Keratinocyte (primary cell): ENCODE measurements around the gene WDR41. TPM values are rescaled to one million over a fixed set of nuclear protein-coding genes. Genes with fewer than 3 reads are reported as not detected.
"Not testable (repeated sequence)": the region's sequence is repeated elsewhere in the genome, so short reads cannot be mapped to it uniquely, and the experiment has no call there.

ENCODE experiments used
- DNase-seq: peaks from one replicate; pipeline ENCODE4 v3.0.0-alpha.2; 2011; ENCODE audit warnings: low read depth, missing footprints, low spot score
- FAIRE-seq: peaks from 2 replicates; lab custom pipeline; 2011; peaks lifted over from hg19 to GRCh38; lab: Jason Lieb, UNC
- H2AFZ ChIP-seq: 2 replicates; pipeline ENCODE4 v1.6.0; 2012; ENCODE audit warnings: low read length, control low read depth, inconsistent platforms; ENCODE audit not compliant: control insufficient read depth
- H3K27ac ChIP-seq: 2 replicates; pipeline ENCODE4 v1.5.1; 2011; ENCODE audit warnings: low read length; ENCODE audit not compliant: control insufficient read depth, insufficient read depth
- H3K27me3 ChIP-seq: 3 replicates; pipeline ENCODE4 v1.6.0; 2011; ENCODE audit warnings: low read length; ENCODE audit not compliant: control insufficient read depth, insufficient read depth; ENCODE audit errors: extremely low read depth
- H3K36me3 ChIP-seq, 2 experiments: 2 replicates in 1 of 2; 3 replicates in 1 of 2; pipeline ENCODE4 v1.5.1; 2011; ENCODE audit warnings: low read length in 2 of 2, mild to moderate bottlenecking in 1 of 2; ENCODE audit not compliant: control insufficient read depth in 2 of 2, insufficient read depth in 2 of 2; ENCODE audit errors: extremely low read depth in 1 of 2
- H3K4me1 ChIP-seq: 3 replicates; pipeline ENCODE4 v1.5.1; 2011; ENCODE audit warnings: low read length; ENCODE audit not compliant: control insufficient read depth, insufficient read depth; ENCODE audit errors: extremely low read depth
- H3K4me2 ChIP-seq: 3 replicates; pipeline ENCODE4 v1.6.0; 2011; ENCODE audit warnings: low read depth, low read length; ENCODE audit not compliant: control insufficient read depth, insufficient read depth; ENCODE audit errors: extremely low read depth
- H3K4me3 ChIP-seq, 3 experiments: fragments of 200-600 bp in 1 of 3; sonication (generic) in 1 of 3; 2 replicates in 2 of 3; 3 replicates in 1 of 3; pipeline ENCODE4 v1.5.1; 2011 to 2016; ENCODE audit warnings: low read length in 3 of 3, mild to moderate bottlenecking in 3 of 3, control low read depth in 2 of 3, inconsistent platforms in 1 of 3, low read depth in 1 of 3, mixed read lengths in 1 of 3, mixed run types in 1 of 3, moderate library complexity in 1 of 3; ENCODE audit not compliant: control insufficient read depth in 2 of 3, insufficient read depth in 2 of 3; ENCODE audit errors: extremely low read depth in 1 of 3
- H3K79me2 ChIP-seq: 2 replicates; pipeline ENCODE4 v1.6.0; 2012; ENCODE audit warnings: low read length; ENCODE audit not compliant: control insufficient read depth, insufficient read depth
- H3K9ac ChIP-seq: 3 replicates; pipeline ENCODE4 v1.6.0; 2011; ENCODE audit warnings: low read length; ENCODE audit not compliant: control insufficient read depth, insufficient read depth; ENCODE audit errors: extremely low read depth
- H3K9me1 ChIP-seq: 3 replicates; pipeline ENCODE4 v1.6.0; 2011; ENCODE audit warnings: low read length; ENCODE audit not compliant: control insufficient read depth, insufficient read depth; ENCODE audit errors: extremely low read depth
- H3K9me3 ChIP-seq: 2 replicates; pipeline ENCODE4 v1.5.1; 2012; ENCODE audit warnings: low read depth, low read length; ENCODE audit not compliant: control insufficient read depth
- H4K20me1 ChIP-seq: 3 replicates; pipeline ENCODE4 v1.6.0; 2011; ENCODE audit warnings: low read length; ENCODE audit not compliant: control insufficient read depth, insufficient read depth; ENCODE audit errors: extremely low read depth
- EZH2 ChIP-seq: IDR thresholded peaks from one replicate; pipeline ENCODE4 v1.6.1; 2012; ENCODE audit warnings: inconsistent platforms, mild to moderate bottlenecking, low read length, moderate library complexity
- dilution Hi-C: fragments of 300-500 bp; cut with MboI; formaldehyde crosslinking; loops from one replicate; pipeline ENCODE4 v1.7.0; 2020; ENCODE audit warnings: low sequenced_read_pairs; ENCODE audit not compliant: extremely low pct_ligation_motif_present
- polyA plus RNA-seq, 5 experiments: library from polyadenylated mRNA; depleted of rRNA in 3 of 5; stranded (reverse) in 3 of 5; stranded (forward) in 1 of 5; unstranded in 1 of 5; fragments of >200 nt; gene quantifications; 1 replicate in 1 of 5; 2 replicates in 3 of 5; 3 replicates in 1 of 5; pipeline versions ENCODE4 v1.2.1 to v1.2.3, GENCODE V29; 2011 to 2012; ENCODE audit warnings: missing spikeins in 2 of 5, low read depth in 1 of 5, low replicate concordance in 1 of 5
- TF ChIP-seq, protein P1 (sequence below), 3 experiments: IDR thresholded peaks in 1 of 3; conservative IDR thresholded peaks in 1 of 3; optimal IDR thresholded peaks in 1 of 3; 2 replicates in 2 of 3; 3 replicates in 1 of 3; pipeline versions ENCODE3 to v1.5.1; 2011; ENCODE audit warnings: low read length in 3 of 3, mild to moderate bottlenecking in 3 of 3, moderate library complexity in 2 of 3, control low read depth in 1 of 3, inconsistent platforms in 1 of 3; ENCODE audit not compliant: insufficient read depth in 2 of 3; ENCODE audit errors: extremely low read depth in 1 of 3

WDR41 gene
- polyA plus RNA-seq, 1 donor (not counting 4 experiments of a cell fraction or from before 2014, with no cell fraction given), result 60.7 TPM

DNA sequence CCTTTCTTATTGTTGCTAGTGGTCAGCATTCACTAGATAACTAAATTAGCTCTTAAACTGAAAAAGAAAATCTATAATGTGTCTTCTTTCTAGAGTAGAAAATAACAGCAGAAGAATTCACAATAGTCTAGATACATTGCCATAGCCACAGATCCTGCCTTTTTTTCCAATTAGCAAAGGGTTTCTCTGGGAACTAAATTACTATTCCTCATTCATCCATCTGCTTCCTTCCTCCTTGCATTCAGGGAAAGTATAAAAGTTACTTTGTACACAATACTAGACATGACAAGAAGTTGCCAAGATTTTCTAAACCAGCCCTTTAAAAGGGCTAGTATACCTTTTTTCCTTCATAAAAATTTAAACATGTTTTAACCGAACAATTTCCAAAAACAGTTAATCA, 21.2 kb upstream of the WDR41 start:
- Histone ChIP-seq H3K27ac (no peak overlapping the region), H2AFZ (no peak overlapping the region), H4K20me1 (no peaks in the 10 kb centered on the region), H3K9me1 (no peaks in the 10 kb centered on the region), H3K79me2 (no peaks in the 10 kb centered on the region), H3K27me3 (no peaks in the 10 kb centered on the region), H3K4me1 (no peaks in the 10 kb centered on the region), H3K4me2 (no peak overlapping the region), H3K4me3 (no peak overlapping the region), H3K9ac (no peak overlapping the region), H3K9me3 (no peaks in the 10 kb centered on the region), H3K36me3 (no peaks in the 10 kb centered on the region)
- TF ChIP-seq, protein P1, sequence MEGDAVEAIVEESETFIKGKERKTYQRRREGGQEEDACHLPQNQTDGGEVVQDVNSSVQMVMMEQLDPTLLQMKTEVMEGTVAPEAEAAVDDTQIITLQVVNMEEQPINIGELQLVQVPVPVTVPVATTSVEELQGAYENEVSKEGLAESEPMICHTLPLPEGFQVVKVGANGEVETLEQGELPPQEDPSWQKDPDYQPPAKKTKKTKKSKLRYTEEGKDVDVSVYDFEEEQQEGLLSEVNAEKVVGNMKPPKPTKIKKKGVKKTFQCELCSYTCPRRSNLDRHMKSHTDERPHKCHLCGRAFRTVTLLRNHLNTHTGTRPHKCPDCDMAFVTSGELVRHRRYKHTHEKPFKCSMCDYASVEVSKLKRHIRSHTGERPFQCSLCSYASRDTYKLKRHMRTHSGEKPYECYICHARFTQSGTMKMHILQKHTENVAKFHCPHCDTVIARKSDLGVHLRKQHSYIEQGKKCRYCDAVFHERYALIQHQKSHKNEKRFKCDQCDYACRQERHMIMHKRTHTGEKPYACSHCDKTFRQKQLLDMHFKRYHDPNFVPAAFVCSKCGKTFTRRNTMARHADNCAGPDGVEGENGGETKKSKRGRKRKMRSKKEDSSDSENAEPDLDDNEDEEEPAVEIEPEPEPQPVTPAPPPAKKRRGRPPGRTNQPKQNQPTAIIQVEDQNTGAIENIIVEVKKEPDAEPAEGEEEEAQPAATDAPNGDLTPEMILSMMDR (optimal IDR thresholded peaks at IDR 0.05 in 1 of 3, IDR thresholded peaks at IDR 0.05 in 1 of 3, conservative IDR thresholded peaks at IDR 0.05 in 1 of 3; ENCODE audit: extremely low read depth in 1 of 3, insufficient read depth in 2 of 3, low read length in 3 of 3), result no peak
- no peak for TF ChIP-seq EZH2
- DNase-seq (no peak), FAIRE-seq (no peak)
- dilution Hi-C loops, result no loop called here

- dilution Hi-C loops, H3K36me3 ChIP-seq, H3K27me3 ChIP-seq, DNase-seq, H4K20me1 ChIP-seq, H2AFZ ChIP-seq, H3K9me3 ChIP-seq, FAIRE-seq, H3K4me3 ChIP-seq, H3K79me2 ChIP-seq, H3K27ac ChIP-seq, H3K9ac ChIP-seq, H3K4me1 ChIP-seq, H3K9me1 ChIP-seq, H3K4me2 ChIP-seq: not testable (repeated sequence)
Measured at GRCh38 chr5:77501132-77501531, 9.0 kb upstream of the WDR41 start.

DNA sequence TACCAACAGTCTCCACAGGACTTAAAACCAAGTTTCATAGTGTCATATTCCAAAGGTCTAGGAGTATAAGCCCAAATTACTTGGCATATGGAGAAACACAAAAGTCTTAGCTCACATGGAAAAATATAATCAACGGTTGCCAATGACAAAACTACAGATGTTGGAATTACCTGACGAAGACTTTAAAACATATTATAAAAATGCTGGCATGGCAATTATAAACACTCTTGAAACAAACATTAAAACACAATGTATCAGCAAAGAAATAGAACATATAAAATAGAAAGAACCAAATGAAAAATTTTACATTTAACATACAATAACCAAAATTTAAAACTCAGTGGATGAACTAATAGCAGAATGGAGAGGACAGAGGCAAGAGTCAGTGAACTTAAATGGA, 7.9 kb upstream of the WDR41 start:
- Histone ChIP-seq H3K4me1 (no peaks in the 10 kb centered on the region), H3K27ac (no peak overlapping the region), H3K4me3 (no peak overlapping the region), H3K9me1 (no peaks in the 10 kb centered on the region), H3K9me3 (no peaks in the 10 kb centered on the region), H3K79me2 (no peaks in the 10 kb centered on the region), H3K9ac (no peak overlapping the region), H3K27me3 (no peaks in the 10 kb centered on the region), H2AFZ (no peak overlapping the region), H3K4me2 (no peak overlapping the region), H4K20me1 (no peaks in the 10 kb centered on the region), H3K36me3 (no peaks in the 10 kb centered on the region)
- dilution Hi-C loops, result no loop called here
- DNase-seq (no peak), FAIRE-seq (no peak)
- TF ChIP-seq, protein P1 (optimal IDR thresholded peaks at IDR 0.05 in 1 of 3, IDR thresholded peaks at IDR 0.05 in 1 of 3, conservative IDR thresholded peaks at IDR 0.05 in 1 of 3; ENCODE audit: extremely low read depth in 1 of 3, insufficient read depth in 2 of 3, low read length in 3 of 3), result no peak
- TF ChIP-seq EZH2, result no peak
